GM19395 (cell line): Measurements from ENCODE around the gene CNGB1.
"Not testable (repeated sequence)": the region's sequence is repeated elsewhere in the genome, so short reads cannot be mapped to it uniquely, and the experiment has no call there.

ENCODE experiments used
- ATAC-seq: cut with Tn5 transposase; IDR thresholded peaks from one replicate; pipeline ENCODE4 v1.9.1; 2021; ENCODE audit warnings: mild to moderate bottlenecking, moderate library complexity; ENCODE audit not compliant: unreplicated experiment

The CNGB1 gene

DNA sequence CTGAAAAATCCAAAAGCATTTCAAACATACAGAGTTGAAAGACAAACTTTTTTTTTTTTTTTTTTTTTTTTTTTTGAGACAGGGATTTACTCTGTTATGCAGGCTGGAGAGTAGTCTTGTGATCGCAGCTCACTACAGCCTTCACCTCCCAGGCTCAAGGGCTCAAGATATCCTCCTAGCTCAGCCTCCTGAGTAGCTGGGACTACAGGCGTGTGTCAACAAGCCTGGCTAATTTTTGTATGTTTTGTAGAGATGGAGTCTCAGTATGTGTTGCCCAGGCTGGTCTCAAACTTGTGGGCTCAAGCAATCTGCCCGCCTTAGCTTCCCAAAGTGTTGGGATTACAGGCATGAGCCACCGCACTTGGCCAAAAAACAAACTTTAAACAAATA, 104.4 kb downstream of the CNGB1 start:
- ATAC-seq, result no peak

DNA sequence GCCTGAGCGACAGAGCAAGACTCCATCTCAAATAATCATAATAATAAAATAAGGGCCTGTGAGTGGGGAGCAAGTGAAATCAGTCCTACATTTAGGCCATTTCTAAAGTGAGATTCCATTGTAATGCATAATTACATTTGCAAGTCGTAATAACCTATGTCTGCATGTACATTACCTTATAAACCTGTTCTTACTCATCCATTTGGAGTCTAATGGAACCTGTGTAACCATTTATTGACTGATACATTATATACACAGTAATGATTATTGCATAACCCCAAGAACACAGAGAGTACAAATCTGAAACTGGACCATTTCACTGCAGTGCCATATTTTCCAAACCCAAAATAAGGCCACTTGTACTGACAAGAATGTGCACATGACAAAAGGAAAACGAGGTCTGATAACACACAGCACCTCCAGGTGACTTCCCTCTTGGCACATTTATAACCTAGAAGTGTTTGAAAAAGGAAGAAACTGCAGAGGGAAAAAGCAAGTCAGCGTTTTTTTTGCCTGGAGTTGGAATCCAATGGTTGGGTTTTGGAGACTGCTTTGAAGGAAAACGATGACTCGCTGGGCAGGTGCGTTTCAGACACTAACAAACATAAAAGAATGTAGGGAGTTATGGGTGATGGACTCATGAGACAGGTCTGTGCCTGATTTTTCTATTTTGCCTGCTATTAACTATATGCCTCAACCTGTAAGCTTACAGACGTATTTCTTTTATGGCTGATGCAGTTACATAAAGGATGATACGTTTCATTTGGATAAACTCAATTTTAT, 105.0 kb downstream of the CNGB1 start:
- ATAC-seq, result no peak

DNA sequence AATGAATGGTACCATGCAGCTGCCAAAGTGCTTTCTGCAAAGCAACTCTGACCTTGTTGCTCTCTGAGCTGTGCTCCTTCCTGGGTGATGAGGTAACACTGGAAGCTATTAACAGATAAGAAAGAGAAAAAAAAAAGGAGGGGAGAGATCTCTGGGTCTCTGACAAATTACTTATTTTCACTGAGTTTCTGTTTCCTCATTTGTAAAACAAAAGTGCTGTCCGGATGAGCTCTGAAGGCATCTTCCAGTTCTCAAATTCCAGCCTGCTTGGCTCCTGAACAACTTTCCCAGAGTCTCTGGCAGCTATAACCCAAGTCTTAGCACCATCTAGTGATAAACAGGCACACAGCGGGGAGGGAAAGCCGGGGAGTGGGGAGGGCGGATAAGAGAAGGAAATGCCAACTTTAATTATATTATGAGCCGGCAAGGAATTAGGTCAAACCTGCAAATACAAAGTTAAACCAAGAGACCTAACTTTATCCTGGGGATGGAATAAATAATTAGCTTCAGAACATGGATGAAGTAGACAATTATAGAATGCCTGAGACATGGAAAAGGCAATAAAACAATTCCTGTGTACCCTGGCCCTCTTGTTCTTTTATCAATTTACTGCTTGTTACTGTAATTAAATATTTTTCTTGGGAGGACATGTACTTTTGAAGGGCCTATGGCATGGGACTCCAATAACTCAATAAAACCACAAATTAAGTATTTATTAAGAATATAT, 107.3 kb downstream of the CNGB1 start:
- ATAC-seq, result no peak

DNA sequence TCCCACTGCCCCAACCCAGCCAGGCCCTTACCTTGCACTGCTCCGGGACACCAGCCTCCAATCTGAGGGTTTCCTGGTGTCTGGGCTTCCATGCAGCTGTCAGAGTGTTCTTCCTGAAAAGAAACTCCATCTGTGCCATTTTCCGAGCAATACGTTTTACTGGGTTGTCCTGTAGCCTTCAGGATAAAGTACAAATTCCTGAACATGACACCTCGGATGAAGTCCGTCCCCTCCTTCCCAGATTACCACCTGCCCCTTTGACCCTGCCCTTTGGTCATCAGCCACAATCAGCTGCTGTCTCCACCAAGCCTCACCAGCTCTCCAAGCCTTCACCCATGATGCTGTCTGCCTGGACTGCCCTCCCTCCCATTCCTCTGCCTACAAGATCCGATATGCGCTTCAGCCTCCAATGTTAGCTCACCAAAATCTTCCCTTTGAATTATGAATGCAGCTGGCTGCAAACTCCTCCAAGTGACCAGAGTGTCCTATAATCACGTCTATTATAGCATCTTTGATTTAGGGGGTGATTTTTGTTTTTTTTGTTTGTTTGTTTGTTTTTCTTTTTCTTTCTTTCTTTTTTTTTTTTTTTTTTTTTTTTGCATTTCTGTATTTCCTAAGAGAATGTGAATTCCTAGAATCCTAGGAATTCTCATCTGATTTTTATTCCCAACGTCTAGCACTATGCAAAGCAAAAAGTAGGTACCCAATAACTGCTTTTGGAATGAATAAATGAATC, 108.1 kb downstream of the CNGB1 start:
- ATAC-seq, result no peak

- no peak for ATAC-seq
Measured at GRCh38 chr16:57859331-57859730, 111.6 kb downstream of the CNGB1 start.

GRCh38 chr16:57858635-57859034, 112.3 kb downstream of the CNGB1 start:
- ATAC-seq, result no peak

DNA sequence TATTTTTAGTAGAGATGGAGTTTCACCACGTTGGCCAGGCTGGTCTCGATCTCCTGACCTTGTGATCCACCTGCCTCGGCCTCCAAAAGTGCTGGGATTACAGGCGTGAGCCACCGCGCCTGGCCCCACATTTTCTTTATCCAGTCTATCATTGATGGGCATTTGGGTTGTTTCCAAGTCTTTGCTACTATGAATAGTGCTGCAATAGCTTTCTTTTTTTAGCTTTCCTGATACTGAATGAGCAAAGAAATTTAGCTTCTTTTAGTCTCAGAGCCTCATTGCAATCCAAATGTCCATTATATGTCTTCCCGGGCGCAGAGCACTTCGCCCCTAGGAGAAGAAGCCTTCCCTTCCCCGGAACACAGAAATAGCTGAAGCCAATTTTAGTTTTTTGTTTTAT, 112.9 kb downstream of the CNGB1 start:
- not testable (repeated sequence) for ATAC-seq

DNA sequence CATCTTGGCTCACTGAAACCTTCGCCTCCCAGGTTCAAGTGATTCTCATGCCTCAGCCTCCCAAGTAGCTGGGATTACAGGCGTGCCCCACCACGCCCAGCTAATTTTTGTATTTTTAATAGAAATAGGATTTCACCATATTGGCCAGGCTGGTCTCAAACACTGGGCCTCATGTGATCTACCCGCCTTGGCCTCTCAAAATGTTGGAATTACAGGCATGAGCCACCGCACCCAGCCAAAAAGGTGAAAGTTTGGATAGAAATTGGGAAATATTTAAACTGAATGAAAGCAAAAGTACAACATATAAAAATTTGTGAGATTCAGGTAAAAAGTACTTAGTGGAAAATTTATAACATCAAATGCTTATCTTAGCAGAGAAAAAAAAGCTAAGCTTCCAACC, 115.7 kb downstream of the CNGB1 start:
- no peak for ATAC-seq

- no peak for ATAC-seq
Measured at GRCh38 chr16:57852189-57852588, 118.7 kb downstream of the CNGB1 start.

- no peak for ATAC-seq
Measured at GRCh38 chr16:57848181-57848580, 122.7 kb downstream of the CNGB1 start.

GRCh38 chr16:57846931-57847330, 124.0 kb downstream of the CNGB1 start:
- ATAC-seq, result not testable (repeated sequence)

- no peak for ATAC-seq
Measured at GRCh38 chr16:57846078-57846697, 124.7 kb downstream of the CNGB1 start.

DNA sequence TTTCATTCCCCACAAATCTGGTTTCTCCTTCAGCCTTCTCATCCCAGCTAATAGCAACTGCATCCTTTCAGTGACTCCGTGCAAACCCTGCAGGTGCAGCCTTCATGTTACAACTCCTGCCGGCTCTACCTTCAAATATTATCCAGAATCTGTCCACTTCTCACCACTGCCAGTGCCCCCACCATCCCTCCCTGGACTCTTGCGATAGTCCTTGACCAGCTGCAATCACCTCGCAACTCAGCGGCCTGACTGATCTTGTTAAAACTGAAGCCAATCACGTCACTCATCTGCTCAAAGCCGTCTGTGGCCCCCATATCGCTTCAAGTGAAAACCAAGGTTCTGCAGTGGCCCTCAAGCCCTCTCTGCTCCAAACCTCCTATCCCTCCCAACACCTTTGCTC, 125.8 kb downstream of the CNGB1 start:
- no peak for ATAC-seq

- ATAC-seq, result no peak
Measured at GRCh38 chr16:57844416-57845030, 126.4 kb downstream of the CNGB1 start.

DNA sequence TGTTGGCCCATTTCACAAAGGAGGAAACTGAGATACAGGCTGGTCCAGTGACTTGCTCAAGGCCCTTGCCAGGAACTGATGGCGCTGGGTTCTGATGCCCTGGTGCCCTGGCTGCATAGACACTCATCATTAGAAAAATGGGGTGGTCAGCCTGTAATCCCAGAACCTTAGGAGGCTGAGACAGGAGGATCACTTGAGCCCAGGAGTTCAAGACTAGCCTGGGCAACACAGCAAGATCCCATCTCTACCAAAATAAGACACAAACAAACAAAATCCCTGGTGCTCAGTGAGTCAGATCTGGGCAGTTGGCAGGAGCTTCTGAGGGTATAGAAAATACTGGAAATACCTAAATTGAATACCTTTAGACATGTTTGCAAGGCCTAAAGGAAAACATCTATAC, 127.5 kb downstream of the CNGB1 start:
- ATAC-seq, result no peak

- no peak for ATAC-seq
Measured at GRCh38 chr16:57842601-57843000, 128.3 kb downstream of the CNGB1 start.

DNA sequence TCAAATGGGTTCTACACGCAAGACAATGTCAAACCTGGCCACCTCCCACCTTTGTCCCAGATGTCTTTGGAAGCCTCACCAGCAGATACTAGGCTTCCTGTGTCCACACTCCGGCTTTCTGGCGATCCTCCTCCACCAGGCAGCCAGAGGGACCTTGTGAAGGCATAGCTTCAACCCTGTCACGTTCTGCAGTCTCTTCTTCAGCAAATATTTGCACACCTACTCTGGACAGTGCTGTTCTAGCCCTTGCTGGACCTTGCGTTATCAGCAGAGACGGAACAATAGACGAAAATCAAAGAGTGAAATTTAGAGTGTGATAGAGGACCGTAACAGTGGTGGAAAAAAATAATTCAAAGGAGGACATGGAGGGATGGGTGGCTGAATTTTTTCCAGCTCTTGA, 130.1 kb downstream of the CNGB1 start:
- ATAC-seq, result no peak

DNA sequence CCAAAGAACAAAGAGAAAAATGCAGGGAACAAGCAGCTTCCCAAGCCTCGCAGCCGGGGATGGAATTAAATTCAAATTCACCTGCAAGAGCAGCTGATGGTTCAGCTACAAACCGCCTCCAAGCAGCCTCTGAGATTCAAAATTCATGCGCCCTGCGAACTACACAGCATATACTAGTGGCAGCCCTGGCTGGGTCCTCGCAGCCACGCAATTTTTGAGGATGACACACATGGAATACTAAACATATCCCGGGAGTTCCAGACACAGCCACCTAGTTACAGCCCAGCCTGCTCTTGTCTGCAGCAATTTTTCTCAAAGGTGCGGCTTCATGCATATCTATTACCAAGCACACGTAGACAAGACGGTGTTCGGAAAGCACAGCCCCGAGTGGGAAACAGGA, 132.8 kb downstream of the CNGB1 start:
- ATAC-seq, result no peak

DNA sequence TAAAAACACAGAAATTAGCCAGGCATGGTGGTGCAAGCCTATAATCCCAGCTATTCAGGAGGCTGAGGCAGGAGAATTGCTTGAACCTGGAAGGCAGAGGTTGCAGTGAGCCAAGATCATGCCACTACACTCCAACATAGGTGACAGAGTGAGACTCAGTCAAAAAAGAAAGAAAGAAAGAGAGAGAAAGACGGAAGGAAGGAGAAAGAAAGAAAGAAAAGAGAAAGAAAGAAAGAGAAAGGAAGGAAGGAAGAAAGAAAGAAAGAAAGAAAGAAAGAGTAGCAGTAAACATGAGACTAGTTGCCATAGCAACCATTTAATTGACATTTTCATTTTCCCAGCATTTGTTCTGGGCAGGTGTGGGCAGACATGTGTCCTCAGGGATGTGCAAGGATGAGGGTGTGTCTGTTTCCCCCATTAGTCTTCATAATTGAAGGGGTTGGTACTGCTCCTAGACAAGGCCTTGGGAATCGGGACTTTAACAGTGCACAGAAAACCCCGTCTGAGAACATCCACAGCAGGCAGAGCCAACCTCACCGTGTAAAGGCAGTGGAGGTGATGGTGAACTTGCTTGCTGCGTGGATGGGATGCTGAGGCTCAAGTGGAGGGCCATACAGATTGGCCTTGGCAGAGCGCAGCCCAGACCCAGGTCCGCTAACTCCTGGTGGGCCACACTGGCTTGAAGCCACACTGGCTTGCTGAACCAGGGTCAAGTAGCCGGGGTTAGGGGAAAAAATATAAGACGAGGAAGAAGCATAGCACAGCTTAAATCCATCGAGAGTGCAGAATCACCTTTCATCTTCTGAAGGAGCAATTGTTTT, 133.4 kb downstream of the CNGB1 start:
- no peak for ATAC-seq

DNA sequence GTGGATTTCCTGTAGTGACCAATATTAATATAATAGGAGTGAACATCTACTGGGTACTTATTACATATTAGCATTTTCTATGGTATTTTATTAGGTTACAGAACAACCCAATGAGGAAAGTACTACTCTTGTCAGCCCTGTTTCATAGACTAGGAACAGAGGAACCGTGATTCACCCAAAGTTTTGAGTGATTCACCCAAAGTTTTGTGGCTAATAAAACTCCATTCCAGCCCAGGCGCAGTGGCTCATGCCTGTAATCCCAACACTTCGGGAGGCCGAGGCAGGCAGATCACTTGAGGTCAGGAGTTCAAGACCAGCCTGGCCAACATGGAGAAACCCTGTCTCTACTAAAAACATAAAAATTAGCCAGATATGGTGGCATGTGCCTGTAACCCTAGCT, 135.5 kb downstream of the CNGB1 start:
- not testable (repeated sequence) for ATAC-seq
